Large intestine (tissue), 3 donors: ENCODE data around the gene TSPOAP1. TPM values are rescaled to one million over a fixed set of nuclear protein-coding genes. Genes with fewer than 3 reads are reported as not detected.

Source experiments
- DNase-seq, 2 donors: peaks; one replicate each; pipeline versions ENCODE4 v3.0.0 to v3.0.0-alpha.2; 2013
- H3K27ac ChIP-seq: one replicate; pipeline ENCODE4 v1.5.1; 2013; ENCODE audit warnings: low read length
- H3K27me3 ChIP-seq: 2 replicates; pipeline ENCODE4 v1.6.1; 2013; ENCODE audit warnings: low read length; ENCODE audit not compliant: control insufficient read depth, insufficient read depth
- H3K36me3 ChIP-seq: 2 replicates; pipeline ENCODE4 v1.6.1; 2013; ENCODE audit warnings: low read length; ENCODE audit not compliant: control insufficient read depth, insufficient read depth
- H3K4me1 ChIP-seq: one replicate; pipeline ENCODE4 v1.6.1; 2013; ENCODE audit warnings: low read length; ENCODE audit not compliant: control insufficient read depth, insufficient read depth
- H3K4me3 ChIP-seq: one replicate; pipeline ENCODE4 v1.5.1; 2013; ENCODE audit warnings: low read length
- H3K9me3 ChIP-seq: one replicate; pipeline ENCODE4 v1.6.1; 2013; ENCODE audit warnings: mild to moderate bottlenecking, low read depth, low read length, moderate library complexity; ENCODE audit not compliant: control insufficient read depth
- WGBS: methylation state at CpG from one replicate; pipeline ENCODE4 v1.1.5; 2013; ENCODE audit warnings: low lambda C conversion rate; ENCODE audit not compliant: insufficient coverage; 5-methylcytosine and 5-hydroxymethylcytosine counted together
- polyA plus RNA-seq: library from polyadenylated mRNA; unstranded; fragments of 120-200 nt; gene quantifications from one replicate; pipeline ENCODE4 v1.2.1, GENCODE V29; 2013

TSPOAP1 gene
- polyA plus RNA-seq, 1 donor = 17.2 TPM

- no peak overlapping the region for H3K27ac ChIP-seq
These were observed 56.0 kb downstream of the TSPOAP1 start for GRCh38 chr17:58272367-58273280.

GRCh38 chr17:58271216-58271931, 57.2 kb downstream of the TSPOAP1 start:
- no peak overlapping the region for H3K27ac ChIP-seq
- H3K27me3 ChIP-seq = peaks cover 2% of the 10 kb centered on the region
- no peak for DNase-seq
- no peaks in the 10 kb centered on the region for H3K4me1 ChIP-seq
- H3K36me3 ChIP-seq = no peaks in the 10 kb centered on the region
- H3K4me3 ChIP-seq = no peak overlapping the region
- no CpG with 5 or more reads among the region's 21 CpGs for WGBS
- H3K9me3 ChIP-seq = no peaks in the 10 kb centered on the region

More at GRCh38 chr17:58272367-58273280, 56.0 kb downstream of the TSPOAP1 start:
- Histone ChIP-seq H3K9me3 (no peaks in the 10 kb centered on the region), H3K4me1 (no peaks in the 10 kb centered on the region), H3K36me3 (no peaks in the 10 kb centered on the region), H3K4me3 (no peak overlapping the region), H3K27me3 (peaks cover 8% of the 10 kb centered on the region)
- no peak for DNase-seq
- WGBS = 100% methylated on average over 1 of the region's 12 CpGs

GRCh38 chr17:58270476-58271215, 57.9 kb downstream of the TSPOAP1 start:
- H3K9me3 ChIP-seq = no peaks in the 10 kb centered on the region
- WGBS = no CpG with 5 or more reads among the region's 15 CpGs
- no peak for DNase-seq

DNA sequence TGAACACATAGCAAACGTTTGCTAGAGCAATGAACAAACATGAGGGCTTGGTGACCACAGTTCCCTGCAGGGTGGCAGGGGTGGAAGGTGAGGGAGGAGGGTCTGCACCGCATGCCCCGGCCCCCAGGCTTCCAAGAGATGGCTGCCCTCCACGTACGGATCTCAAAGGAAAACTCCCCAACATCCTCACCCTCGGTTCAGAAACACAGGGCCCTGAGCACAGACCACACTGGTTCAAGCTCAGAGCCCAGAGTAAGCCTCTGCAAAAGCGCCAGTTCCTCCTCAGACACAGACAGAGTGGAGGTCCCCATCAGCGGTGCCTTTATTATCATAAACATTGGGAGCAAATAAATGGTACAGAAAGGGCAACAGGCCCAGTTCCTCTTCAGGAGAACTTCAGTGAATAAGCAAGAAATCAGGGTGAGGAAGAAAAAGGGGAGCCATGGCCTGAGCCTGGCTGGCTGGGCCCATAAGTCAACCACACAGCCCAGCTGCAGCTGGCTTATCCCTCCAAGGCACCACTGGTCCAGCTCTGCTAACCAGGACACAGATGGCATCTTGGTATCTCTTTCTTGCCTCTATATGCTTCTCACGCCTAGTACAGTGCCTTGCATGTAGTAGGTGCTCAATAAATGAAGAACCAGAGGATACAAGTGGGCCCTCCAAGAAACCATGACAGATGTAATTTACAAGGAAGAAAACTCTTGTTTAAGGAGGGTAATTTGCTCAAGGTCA, 58.9 kb downstream of the TSPOAP1 start:
- no peak for DNase-seq
- no CpG with 5 or more reads among the region's 9 CpGs for WGBS
- no peak overlapping the region for H3K4me3 ChIP-seq
- H3K4me1 ChIP-seq = no peaks in the 10 kb centered on the region
- no peaks in the 10 kb centered on the region for H3K36me3 ChIP-seq
- peaks cover 2% of the 10 kb centered on the region for H3K27me3 ChIP-seq
- no peaks in the 10 kb centered on the region for H3K9me3 ChIP-seq
- H3K27ac ChIP-seq = no peak overlapping the region

More at GRCh38 chr17:58270476-58271215, 57.9 kb downstream of the TSPOAP1 start:
- H3K27ac ChIP-seq = no peak overlapping the region
- H3K27me3 ChIP-seq = no peaks in the 10 kb centered on the region
- H3K4me1 ChIP-seq = no peaks in the 10 kb centered on the region
- no peak overlapping the region for H3K4me3 ChIP-seq
- H3K36me3 ChIP-seq = no peaks in the 10 kb centered on the region

GRCh38 chr17:58268774-58269556, 59.6 kb downstream of the TSPOAP1 start:
- Histone ChIP-seq H3K36me3 (no peaks in the 10 kb centered on the region), H3K27me3 (peaks cover 7% of the 10 kb centered on the region), H3K27ac (no peak overlapping the region), H3K4me1 (no peaks in the 10 kb centered on the region), H3K9me3 (no peaks in the 10 kb centered on the region), H3K4me3 (no peak overlapping the region)
- DNase-seq = no peak
- WGBS = no CpG with 5 or more reads among the region's 6 CpGs

GRCh38 chr17:58268326-58268725, 60.3 kb downstream of the TSPOAP1 start:
- Histone ChIP-seq H3K4me3 (no peak overlapping the region), H3K4me1 (no peaks in the 10 kb centered on the region), H3K27me3 (peaks cover 13% of the 10 kb centered on the region), H3K27ac (no peak overlapping the region), H3K36me3 (no peaks in the 10 kb centered on the region), H3K9me3 (no peaks in the 10 kb centered on the region)
- WGBS = no CpG with 5 or more reads among the region's 12 CpGs
- no peak for DNase-seq

DNA sequence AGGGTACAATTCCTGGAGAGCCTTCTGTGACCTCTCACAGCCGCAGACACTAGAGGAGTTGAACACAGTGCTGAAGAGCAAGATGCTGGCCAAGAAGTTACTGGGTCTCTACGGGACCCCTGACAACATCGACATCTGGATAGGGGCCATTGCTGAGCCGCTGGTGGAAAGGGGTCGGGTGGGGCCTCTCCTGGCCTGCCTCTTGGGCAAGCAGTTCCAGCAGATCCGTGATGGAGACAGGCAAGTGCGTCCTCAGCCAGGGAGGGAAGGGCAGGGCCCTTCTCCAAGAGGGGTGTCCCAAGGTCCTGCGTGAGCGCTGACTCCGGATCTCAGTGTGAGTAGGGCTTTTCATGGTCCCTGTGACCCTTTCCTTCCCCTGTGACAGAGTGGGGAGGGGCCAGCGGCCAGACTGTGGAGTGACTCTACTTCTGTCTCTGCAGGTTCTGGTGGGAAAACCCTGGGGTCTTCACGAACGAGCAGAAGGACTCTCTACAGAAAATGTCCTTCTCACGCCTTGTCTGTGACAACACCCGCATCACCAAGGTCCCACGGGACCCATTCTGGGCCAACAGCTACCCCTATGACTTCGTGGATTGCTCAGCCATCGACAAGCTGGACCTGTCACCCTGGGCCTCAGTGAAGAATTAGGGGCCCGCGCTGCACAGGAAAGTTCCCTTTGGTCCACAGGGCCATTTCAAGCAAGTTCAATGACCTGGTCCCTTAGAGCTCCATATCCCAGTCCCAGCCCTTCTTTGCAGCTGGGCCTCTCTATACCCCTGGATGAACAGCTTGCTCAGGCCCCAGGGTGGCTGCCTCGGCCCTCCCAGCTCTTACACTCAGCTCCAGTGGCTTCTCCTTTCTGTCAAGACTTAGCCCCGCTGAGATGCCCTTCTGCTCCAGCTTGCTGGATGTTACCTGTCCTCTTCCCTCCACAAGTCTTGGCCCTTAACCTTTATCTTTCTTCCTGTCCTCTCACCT, 61.0 kb downstream of the TSPOAP1 start:
- no peak overlapping the region for H3K4me3 ChIP-seq
- H3K9me3 ChIP-seq = no peaks in the 10 kb centered on the region
- H3K4me1 ChIP-seq = no peaks in the 10 kb centered on the region
- no peak overlapping the region for H3K27ac ChIP-seq
- H3K36me3 ChIP-seq = no peaks in the 10 kb centered on the region
- H3K27me3 ChIP-seq = peaks cover 13% of the 10 kb centered on the region
- WGBS = 100% methylated on average over 2 of the region's 22 CpGs
- no peak for DNase-seq

DNA sequence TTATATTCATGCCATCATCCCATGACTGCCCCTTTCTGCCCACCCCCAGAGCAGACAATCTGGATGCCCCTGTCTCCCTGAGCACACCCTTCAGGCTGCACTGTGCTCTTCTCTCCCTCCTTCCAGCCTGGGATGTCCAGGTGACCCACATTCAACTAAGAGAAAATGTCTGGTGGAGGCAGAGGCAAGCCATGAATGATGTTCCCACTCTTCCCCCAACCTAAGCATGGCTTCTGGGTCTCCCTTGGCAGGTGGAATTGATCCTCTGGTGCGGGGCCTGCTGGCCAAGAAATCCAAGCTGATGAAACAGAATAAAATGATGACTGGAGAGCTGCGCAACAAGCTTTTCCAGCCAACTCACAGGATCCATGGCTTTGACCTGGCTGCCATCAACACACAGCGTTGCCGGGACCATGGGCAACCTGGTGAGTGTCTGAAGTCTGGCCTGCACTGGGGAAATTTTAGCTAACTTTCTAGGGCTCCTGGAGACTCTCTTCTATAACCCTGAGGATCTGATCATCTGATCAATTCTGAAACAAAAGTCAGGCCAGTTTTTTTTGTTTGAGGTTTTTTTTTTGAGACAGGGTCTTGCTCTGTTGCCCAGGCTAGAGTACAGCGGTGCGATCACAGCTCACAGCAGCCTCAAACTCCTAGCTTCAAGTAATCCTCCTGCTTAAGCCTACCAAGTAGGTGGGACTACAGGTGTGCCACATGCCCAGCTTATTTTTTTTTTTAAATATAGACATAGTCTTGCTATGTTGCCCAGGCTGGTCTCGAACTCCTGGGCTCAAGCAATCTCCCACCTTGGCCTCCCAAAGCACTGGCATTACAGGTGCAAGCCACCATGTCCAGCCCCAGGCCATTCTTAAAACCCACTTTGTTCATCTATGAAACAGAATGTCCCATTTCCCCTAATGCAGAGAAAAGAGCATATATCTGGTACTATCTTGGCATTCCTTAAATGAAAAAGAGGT, 62.4 kb downstream of the TSPOAP1 start:
- no peaks in the 10 kb centered on the region for H3K36me3 ChIP-seq
- no peak overlapping the region for H3K27ac ChIP-seq
- no peak overlapping the region for H3K4me3 ChIP-seq
- 67% methylated on average over 1 of the region's 7 CpGs for WGBS
- no peaks in the 10 kb centered on the region for H3K9me3 ChIP-seq
- H3K27me3 ChIP-seq = peaks cover 13% of the 10 kb centered on the region
- no peak for DNase-seq
- no peaks in the 10 kb centered on the region for H3K4me1 ChIP-seq
